IMR-90 (cell line): ENCODE data around the gene UNKL.

Source experiments
- MAFK ChIP-seq: IDR thresholded peaks from 2 replicates; pipeline ENCODE4 v1.6.1; 2012; ENCODE audit warnings: low read depth, low read length, improper control_type of control experiment
- TF ChIP-seq, protein P1 (sequence below): conservative IDR thresholded peaks from 2 replicates; pipeline ENCODE4 v1.5.1; 2012; ENCODE audit warnings: mild to moderate bottlenecking, low read depth, low read length, improper control_type of control experiment

DNA sequence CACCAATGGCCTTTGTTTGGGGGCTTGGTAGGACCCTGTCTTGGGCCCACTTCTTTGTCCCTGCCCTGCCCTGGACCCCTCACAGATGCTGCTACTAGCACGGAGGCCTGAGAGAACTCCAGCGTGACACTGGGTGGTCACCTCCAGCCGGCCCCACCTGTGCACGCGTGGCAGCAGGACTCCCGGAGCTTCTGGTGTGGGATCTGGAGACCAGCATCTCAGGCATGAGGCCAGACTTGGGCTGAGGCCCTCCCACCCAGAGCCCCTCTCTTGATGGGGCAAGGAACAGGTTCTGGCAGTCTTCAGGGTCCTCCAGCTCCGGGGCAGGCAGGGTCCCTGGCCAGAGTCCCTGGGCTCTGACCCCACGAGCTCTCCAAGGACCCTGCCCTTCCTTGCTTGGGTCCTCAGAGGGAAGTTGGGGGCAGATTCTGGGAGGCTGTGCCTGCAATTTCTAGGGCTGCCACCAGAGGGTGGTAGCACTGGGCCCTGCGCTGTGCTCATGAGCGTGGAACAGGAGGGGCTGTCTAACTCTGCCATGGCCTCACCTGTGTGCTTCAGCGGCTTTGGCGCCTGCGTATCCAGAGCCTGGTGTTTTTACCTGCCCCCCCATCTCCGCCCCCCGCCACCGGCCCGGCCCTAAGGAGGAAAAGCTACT lies 84.1 kb downstream of the UNKL start:
- TF ChIP-seq, protein P1, sequence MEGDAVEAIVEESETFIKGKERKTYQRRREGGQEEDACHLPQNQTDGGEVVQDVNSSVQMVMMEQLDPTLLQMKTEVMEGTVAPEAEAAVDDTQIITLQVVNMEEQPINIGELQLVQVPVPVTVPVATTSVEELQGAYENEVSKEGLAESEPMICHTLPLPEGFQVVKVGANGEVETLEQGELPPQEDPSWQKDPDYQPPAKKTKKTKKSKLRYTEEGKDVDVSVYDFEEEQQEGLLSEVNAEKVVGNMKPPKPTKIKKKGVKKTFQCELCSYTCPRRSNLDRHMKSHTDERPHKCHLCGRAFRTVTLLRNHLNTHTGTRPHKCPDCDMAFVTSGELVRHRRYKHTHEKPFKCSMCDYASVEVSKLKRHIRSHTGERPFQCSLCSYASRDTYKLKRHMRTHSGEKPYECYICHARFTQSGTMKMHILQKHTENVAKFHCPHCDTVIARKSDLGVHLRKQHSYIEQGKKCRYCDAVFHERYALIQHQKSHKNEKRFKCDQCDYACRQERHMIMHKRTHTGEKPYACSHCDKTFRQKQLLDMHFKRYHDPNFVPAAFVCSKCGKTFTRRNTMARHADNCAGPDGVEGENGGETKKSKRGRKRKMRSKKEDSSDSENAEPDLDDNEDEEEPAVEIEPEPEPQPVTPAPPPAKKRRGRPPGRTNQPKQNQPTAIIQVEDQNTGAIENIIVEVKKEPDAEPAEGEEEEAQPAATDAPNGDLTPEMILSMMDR = peak; percentile 27; the same call in 1 of the 2 replicates
- no peak for TF ChIP-seq MAFK
